AG04450 (cell line): ENCODE data around the gene EVL. TPM values are rescaled to one million over a fixed set of nuclear protein-coding genes. Genes with fewer than 3 reads are reported as not detected.

Experiments used
- CTCF ChIA-PET: fragments of 300-600, 350-600 bp; formaldehyde crosslinking; extraction: SDS; loops from one replicate; lab custom pipeline; 2022; ENCODE audit warnings: antibody characterized with exemption, inconsistent platforms; lab: Charles Lee
- POLR2A ChIA-PET: fragments of 350-600 bp; formaldehyde crosslinking; extraction: SDS; loops from one replicate; lab custom pipeline; 2021; ENCODE audit warnings: antibody characterized with exemption, inconsistent platforms; lab: Yijun Ruan, JAX
- DNase-seq: peaks from one replicate; pipeline ENCODE4 v3.0.0-alpha.2; 2011; ENCODE audit warnings: low read depth, low spot score
- H3K27ac ChIP-seq: one replicate; pipeline ENCODE4 v1.5.1; 2012; ENCODE audit warnings: low read depth, low read length, control low read depth
- H3K27me3 ChIP-seq: one replicate; pipeline ENCODE4 v1.6.0; 2012; ENCODE audit warnings: low read length; ENCODE audit not compliant: control insufficient read depth, insufficient read depth
- H3K4me3 ChIP-seq: 2 replicates; pipeline ENCODE4 v1.5.1; 2011; ENCODE audit warnings: mild to moderate bottlenecking, low read depth, low read length, control low read depth
- H3K9me3 ChIP-seq: 2 replicates; pipeline ENCODE4 v1.5.1; 2012; ENCODE audit warnings: low read length; ENCODE audit not compliant: control insufficient read depth, insufficient read depth
- CTCF ChIP-seq: IDR thresholded peaks from 2 replicates; pipeline ENCODE4 v1.5.1; 2011; ENCODE audit warnings: low read depth, low read length, control low read depth, inconsistent platforms
- polyA plus RNA-seq: library from polyadenylated mRNA; depleted of rRNA; stranded (reverse); fragments of >200 nt; gene quantifications from 2 replicates; pipeline ENCODE4 v1.2.3, GENCODE V29; 2011

The EVL gene
- polyA plus RNA-seq, 1 experiment = 36.5 TPM

DNA sequence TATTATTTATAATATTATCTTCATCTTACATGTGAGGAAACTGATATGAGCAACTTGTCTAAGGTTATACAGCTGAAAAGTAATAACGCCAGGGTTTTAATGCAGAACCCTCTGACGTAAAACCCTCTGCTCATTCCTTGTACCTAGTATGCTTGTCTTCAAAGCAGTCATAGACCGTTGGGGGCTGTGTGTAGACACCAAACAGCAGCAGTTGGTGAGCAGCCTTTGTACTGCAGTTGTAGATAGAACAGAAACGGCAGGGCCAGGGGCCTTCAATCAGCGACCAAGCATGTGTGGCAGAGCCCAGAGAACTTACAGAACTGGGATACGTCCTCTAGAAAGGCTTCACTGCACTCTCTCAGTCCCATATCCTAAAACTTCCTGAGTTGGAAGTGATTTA is 28.1 kb downstream of the EVL start:
- no peak for DNase-seq
- TF ChIP-seq CTCF = no peak
- ChIA-PET CTCF (interaction anchor here (1.9 kb wide), 1 partner anchor 14 kb away, joined by 7 read pairs; no protein-coding TSS in a partner anchor), POLR2A (no interaction called here)
- H3K9me3 ChIP-seq = no peaks in the 10 kb centered on the region
- no peaks in the 10 kb centered on the region for H3K27me3 ChIP-seq
- no peak overlapping the region for H3K4me3 ChIP-seq
- H3K27ac ChIP-seq = no peak overlapping the region

DNA sequence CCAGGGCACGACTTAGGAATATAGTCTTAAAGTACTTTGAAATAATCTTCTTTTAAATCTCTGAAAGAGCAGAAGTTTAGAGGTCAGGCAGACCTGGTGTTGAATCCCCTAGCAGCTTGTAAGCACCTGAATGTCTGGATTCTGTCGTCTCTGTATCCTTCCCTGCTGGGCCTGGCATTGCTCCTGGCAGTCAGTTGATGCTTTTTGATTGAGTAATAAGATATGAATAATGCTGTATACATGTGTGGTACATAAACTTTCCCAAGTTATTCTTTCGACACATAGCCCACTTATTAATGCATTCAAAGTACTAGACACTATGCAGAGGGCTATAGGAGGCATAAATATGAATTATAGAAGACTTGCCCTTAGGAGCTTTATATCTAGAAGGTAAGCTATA is 31.4 kb downstream of the EVL start:
- DNase-seq = no peak
- POLR2A ChIA-PET = interaction anchor here (0.6 to 1.6 kb wide), 2 partner anchors 12 to 344 kb away, joined by 3 to 6 read pairs; no protein-coding TSS in a partner anchor
- CTCF ChIA-PET = interaction anchor here (2.4 kb wide), 1 partner anchor 12 kb away, joined by 18 read pairs; no protein-coding TSS in a partner anchor

DNA sequence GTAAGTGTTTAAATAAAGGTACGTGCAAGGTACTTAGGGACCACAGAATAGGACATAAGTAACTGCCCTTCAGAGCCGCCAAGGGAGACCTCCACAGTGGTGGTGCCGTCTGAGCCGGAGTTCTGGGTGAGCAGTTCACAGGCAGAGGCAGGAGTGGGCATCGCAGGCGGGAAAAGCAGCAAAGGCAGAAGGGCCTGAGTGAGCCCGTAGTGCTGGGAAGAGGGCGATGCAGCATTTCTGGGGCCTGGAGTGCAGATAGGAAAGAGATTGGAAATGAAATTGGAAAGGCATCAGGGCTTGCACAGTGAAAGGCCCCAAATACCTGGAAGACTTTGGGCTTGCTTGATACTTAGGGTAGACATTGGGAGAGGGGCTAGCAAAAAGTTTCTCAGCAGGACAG is 32.9 kb downstream of the EVL start:
- Histone ChIP-seq H3K4me3 (no peak overlapping the region), H3K27ac (no peak overlapping the region), H3K9me3 (no peaks in the 10 kb centered on the region), H3K27me3 (no peaks in the 10 kb centered on the region)
- ChIA-PET POLR2A (no interaction called here), CTCF (interaction anchor here (1.7 to 2.4 kb wide), 2 partner anchors 10 to 115 kb away, joined by 6 to 18 read pairs; no protein-coding TSS in a partner anchor)
- no peak for TF ChIP-seq CTCF
- DNase-seq = no peak

More for the DNA sequence above, 31.4 kb downstream of the EVL start:
- Histone ChIP-seq H3K27ac (no peak overlapping the region), H3K9me3 (no peaks in the 10 kb centered on the region), H3K4me3 (no peak overlapping the region), H3K27me3 (no peaks in the 10 kb centered on the region)
- no peak for TF ChIP-seq CTCF

- Histone ChIP-seq H3K9me3 (no peaks in the 10 kb centered on the region), H3K27me3 (no peaks in the 10 kb centered on the region), H3K27ac (no peak overlapping the region), H3K4me3 (no peak overlapping the region)
- TF ChIP-seq CTCF = no peak
- POLR2A ChIA-PET = no interaction called here
- CTCF ChIA-PET = interaction anchor here (0.6 to 1.9 kb wide), 5 partner anchors 8 to 153 kb away, joined by 4 to 18 read pairs (median 6); no protein-coding TSS in a partner anchor
- no peak for DNase-seq
These were observed 34.9 kb downstream of the EVL start for GRCh38 chr14:100100032-100100703.

- DNase-seq = no peak
- no peak for TF ChIP-seq CTCF
- ChIA-PET CTCF (interaction anchor here (5.0 kb wide), 1 partner anchor 120 kb away, joined by 33 read pairs; no protein-coding TSS in a partner anchor), POLR2A (no interaction called here)
- no peak overlapping the region for H3K27ac ChIP-seq
- H3K4me3 ChIP-seq = no peak overlapping the region
- H3K9me3 ChIP-seq = no peaks in the 10 kb centered on the region
- H3K27me3 ChIP-seq = no peaks in the 10 kb centered on the region
These were observed 37.0 kb downstream of the EVL start for GRCh38 chr14:100102156-100102785.
